KBM-7 (cell line): ENCODE data around the gene GGTLC2.

Source experiments
- DNase-seq: peaks from one replicate; pipeline ENCODE4 v3.0.0-alpha.2; 2015
- in situ Hi-C: fragments of 300-500 bp; cut with MboI; formaldehyde crosslinking; loops from 2 replicates; pipeline ENCODE4 v1.14.3; 2020; ENCODE audit warnings: low sequenced_read_pairs, low pct_unique_long_range_greater_than_20kb, mixed read lengths

The GGTLC2 gene

DNA sequence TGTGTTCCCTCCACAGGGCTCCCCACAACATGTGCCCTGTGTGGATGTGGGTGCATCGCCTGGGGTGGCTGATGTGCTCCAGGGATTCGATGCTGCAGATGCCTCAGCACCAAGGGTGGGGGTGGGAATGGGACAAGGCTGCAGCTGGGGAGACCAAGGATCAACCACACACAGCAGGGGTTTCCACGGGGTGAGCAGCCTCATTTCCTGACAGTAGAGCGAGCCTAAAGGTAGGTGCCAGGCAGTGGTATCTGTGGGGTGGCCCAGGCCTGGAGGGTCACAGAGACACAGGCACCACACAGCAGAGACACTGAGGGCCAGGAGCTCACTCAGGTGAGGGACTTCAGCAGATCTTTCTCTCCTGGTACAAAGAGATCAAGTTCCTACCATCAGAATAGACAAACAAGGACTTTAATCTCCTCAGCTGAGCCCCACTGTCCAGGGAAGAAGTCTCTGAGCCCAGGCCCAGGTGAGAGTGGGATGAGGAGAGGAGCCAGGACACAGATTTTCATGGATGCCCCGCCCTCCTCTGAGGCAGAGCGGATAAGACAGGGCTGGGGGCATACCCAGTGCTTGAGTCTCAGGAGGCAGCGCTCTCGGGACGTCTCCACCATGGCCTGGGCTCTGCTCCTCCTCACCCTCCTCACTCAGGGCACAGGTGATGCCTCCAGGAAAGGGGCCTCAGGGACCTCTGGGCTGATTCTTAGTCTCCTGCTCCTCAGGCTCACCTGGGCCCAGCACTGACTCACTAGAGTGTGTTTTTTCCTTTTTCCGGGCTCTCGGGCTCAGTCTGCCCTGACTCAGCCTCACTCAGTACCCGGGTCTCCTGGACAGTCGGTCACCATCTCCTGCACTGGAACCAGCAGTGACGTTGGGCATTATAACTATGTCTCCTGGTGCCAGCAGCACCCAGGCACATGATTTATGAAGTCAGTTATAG lies 19.7 kb downstream of the GGTLC2 start:
- in situ Hi-C loops: no loop called here

GRCh38 chr22:22666307-22667091 lies 22.1 kb downstream of the GGTLC2 start:
- in situ Hi-C loops: no loop called here
- peak; percentile 41 for DNase-seq

More for the DNA sequence above, 19.7 kb downstream of the GGTLC2 start:
- no peak for DNase-seq

- no peak for DNase-seq
- in situ Hi-C loops: no loop called here
These were observed 23.8 kb downstream of the GGTLC2 start for GRCh38 chr22:22667966-22668880.

DNA sequence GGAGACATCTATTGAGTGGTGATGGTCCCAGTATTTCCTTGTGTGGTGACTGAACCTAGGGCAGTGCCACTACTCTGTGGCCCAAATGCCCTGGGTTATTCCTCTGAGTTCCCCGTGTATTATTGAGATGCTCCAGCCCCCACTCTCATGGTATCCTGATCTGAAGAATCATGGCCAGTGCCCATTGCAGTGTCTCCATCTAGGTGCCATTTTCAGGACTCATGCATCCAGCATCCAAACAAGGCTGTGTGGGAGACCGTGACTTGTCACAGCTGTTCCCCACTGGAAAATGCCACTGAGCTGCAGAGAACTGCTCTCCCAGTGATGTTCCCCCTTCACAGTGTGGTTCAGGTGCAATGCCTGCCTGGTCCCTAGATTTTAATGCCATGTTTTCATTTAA lies 24.7 kb downstream of the GGTLC2 start:
- DNase-seq: no peak
- in situ Hi-C loops: no loop called here

GRCh38 chr22:22670076-22670795 lies 25.8 kb downstream of the GGTLC2 start:
- in situ Hi-C loops: no loop called here
- no peak for DNase-seq

GRCh38 chr22:22671506-22671905 lies 27.1 kb downstream of the GGTLC2 start:
- in situ Hi-C loops: no loop called here

GRCh38 chr22:22673099-22673498 lies 28.7 kb downstream of the GGTLC2 start:
- in situ Hi-C loops: no loop called here
- DNase-seq: no peak

More at GRCh38 chr22:22671506-22671905, 27.1 kb downstream of the GGTLC2 start:
- no peak for DNase-seq

DNA sequence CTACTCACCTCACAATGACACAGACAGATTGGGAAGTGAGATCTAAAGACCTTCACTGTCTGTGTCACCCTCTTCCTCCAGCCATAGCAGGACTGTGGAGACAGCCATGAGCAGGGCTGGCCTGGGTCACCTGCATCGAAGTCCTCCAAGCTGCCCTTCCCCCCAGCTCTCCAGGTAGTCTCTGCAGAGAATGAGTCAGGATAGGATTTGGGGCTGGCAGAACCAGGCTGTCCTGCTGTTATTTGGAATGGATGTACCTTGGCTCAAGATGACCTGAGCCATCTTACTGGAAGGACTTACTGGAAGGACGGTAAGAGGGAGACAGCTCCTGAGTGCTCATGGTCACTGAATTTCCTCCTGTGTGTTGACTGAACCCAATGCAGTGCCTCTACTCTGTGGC lies 29.2 kb downstream of the GGTLC2 start:
- DNase-seq: no peak
- in situ Hi-C loops: no loop called here

GRCh38 chr22:22674467-22674866 lies 30.1 kb downstream of the GGTLC2 start:
- in situ Hi-C loops: no loop called here
- DNase-seq: no peak

GRCh38 chr22:22678970-22679369 lies 34.6 kb downstream of the GGTLC2 start:
- in situ Hi-C loops: no loop called here
- DNase-seq: no peak

GRCh38 chr22:22680396-22680795 lies 36.0 kb downstream of the GGTLC2 start:
- no peak for DNase-seq
- in situ Hi-C loops: no loop called here

DNA sequence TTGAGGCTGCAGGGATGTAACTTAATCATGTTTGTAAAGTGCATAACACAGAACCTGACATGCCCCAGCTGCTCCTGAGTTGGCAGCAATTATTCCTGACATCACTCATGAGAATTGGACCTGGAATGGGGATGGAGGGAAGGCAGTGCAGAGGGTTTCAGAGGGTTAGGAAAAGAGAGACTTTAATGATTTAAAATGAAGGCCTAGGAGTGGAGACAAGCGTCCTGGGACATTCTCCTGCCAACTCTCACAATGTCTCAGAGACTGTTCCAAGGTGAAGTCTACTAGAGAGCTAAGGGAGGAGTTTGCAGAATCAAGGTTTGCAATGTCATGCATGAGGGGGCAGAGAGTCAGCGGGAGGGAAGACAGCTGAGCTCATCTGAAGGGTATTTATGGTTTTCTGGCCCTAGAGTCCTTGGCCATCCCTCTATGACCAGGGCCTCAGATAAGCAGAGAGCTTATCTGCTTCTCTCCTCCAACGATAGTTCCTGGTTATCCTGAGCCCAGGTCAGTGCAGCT lies 36.9 kb downstream of the GGTLC2 start:
- in situ Hi-C loops: no loop called here
- DNase-seq: no peak

GRCh38 chr22:22682196-22682595 lies 37.8 kb downstream of the GGTLC2 start:
- in situ Hi-C loops: no loop called here
- no peak for DNase-seq

GRCh38 chr22:22682807-22683667 lies 38.6 kb downstream of the GGTLC2 start:
- no peak for DNase-seq

GRCh38 chr22:22683668-22684361 lies 39.4 kb downstream of the GGTLC2 start:
- in situ Hi-C loops: no loop called here
- no peak for DNase-seq

More at GRCh38 chr22:22682807-22683667, 38.6 kb downstream of the GGTLC2 start:
- in situ Hi-C loops: no loop called here

DNA sequence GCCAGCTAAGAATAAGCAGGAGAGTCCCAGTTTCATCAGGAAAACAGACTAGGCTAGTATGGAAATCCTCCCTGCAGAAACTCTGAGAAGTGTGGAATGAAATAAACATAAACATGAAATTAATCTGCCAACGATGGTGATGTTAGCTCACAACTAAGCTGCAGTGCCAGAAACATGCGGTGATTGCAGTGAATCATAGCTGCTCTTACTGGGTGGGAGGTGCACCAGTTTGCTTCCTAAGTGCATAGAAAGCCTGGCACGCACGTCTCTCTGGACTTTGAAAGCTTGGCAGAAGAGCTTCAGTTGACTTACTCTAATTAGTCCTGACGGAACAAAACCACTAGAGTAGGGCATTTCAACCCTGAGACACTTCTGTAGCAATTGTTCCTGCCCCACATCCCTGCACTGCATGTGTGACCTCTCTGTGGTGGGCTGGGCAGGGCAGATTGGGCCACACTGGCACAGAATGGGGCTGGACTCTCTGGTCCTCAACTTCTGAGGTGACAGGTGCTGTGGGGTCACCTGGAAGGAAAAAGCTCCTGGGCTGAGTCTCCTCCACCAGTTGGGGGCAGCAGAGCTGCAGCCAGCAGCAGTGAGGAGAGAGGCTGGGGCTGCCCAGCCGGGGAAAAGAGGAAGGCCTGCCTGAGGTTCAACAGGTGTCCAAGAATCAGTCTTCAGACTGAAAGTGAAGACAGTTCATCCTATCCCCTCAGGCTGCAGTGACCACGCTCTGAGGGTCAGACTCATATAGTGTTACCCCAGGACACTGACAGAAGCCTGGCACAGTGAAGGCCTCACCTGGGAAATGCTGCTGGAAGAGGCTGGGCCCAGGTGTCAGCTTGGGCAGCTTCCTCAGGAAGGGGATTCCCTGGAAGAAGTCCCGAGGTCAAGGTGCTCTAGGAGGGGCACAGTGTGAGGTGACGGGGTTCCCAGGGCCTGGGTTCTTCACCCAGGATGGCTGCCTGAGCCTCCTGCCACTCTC lies 40.5 kb downstream of the GGTLC2 start:
- peak; percentile 45 for DNase-seq
- in situ Hi-C loops: no loop called here
